HEK293T (cell line): ENCODE results near the gene GPR142.

ENCODE experiments used
- ARNT ChIP-seq: fragments of 450-650 bp; IDR thresholded peaks from 2 replicates; pipeline ENCODE4 v1.6.1; 2017; ENCODE audit warnings: mild to moderate bottlenecking
- BHLHE40 ChIP-seq: fragments of 450-650 bp; IDR thresholded peaks from 2 replicates; pipeline ENCODE4 v1.6.1; 2016; ENCODE audit warnings: mild to moderate bottlenecking, moderate library complexity, borderline replicate concordance
- CTBP1 ChIP-seq: fragments of 450-650 bp; IDR thresholded peaks from 2 replicates; pipeline ENCODE4 v1.6.1; 2016; ENCODE audit warnings: borderline replicate concordance
- ELF4 ChIP-seq: fragments of 450-650 bp; IDR thresholded peaks from 2 replicates; pipeline ENCODE4 v1.6.1; 2017; ENCODE audit warnings: antibody characterized with exemption
- FOXA1 ChIP-seq: fragments of 450-650 bp; IDR thresholded peaks from 2 replicates; pipeline ENCODE4 v1.6.1; 2016; ENCODE audit warnings: mild to moderate bottlenecking
- FOXK2 ChIP-seq: fragments of 450-650 bp; IDR thresholded peaks from 2 replicates; pipeline ENCODE4 v1.6.1; 2016; ENCODE audit warnings: mild to moderate bottlenecking
- FOXM1 ChIP-seq: fragments of 450-650 bp; IDR thresholded peaks from 2 replicates; pipeline ENCODE4 v1.6.1; 2017; ENCODE audit warnings: mild to moderate bottlenecking, borderline replicate concordance
- HDGF ChIP-seq: fragments of 450-650 bp; IDR thresholded peaks from 2 replicates; pipeline ENCODE4 v1.6.1; 2017; ENCODE audit warnings: antibody characterized with exemption, borderline replicate concordance
- L3MBTL2 ChIP-seq: fragments of 450-650 bp; conservative IDR thresholded peaks from 2 replicates; pipeline ENCODE4 v1.6.1; 2016; ENCODE audit warnings: mild to moderate bottlenecking
- LEF1 ChIP-seq: fragments of 450-650 bp; IDR thresholded peaks from 2 replicates; pipeline ENCODE4 v1.6.1; 2017; ENCODE audit warnings: mild to moderate bottlenecking, borderline replicate concordance
- SP1 ChIP-seq: fragments of 450-650 bp; IDR thresholded peaks from 2 replicates; pipeline ENCODE4 v1.6.1; 2017
- SUZ12 ChIP-seq: fragments of 450-650 bp; IDR thresholded peaks from 2 replicates; pipeline ENCODE4 v1.6.1; 2016; ENCODE audit warnings: mild to moderate bottlenecking
- ZNF384 ChIP-seq: fragments of 450-650 bp; IDR thresholded peaks from 2 replicates; pipeline ENCODE4 v1.6.1; 2016

DNA sequence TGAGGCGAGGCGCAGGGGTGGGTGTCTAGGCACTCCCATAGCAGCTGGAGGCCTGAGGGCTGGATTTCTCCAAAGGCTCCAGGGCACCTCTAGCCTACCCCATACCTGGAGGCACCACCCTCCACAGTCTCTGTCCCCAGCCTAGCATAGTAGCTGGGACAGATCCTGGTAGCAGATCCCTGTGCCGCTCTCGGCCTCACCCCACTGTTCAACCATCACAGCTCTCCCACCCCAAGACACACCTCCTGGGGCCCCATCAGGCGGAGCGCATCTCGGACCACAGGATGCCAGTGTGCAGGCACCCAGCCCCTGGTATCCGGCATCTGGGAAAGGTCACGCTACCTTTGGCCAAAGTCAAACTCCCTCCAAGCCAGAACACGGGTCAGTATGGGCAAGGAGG, 12.7 kb upstream of the GPR142 start:
- TF ChIP-seq FOXM1 (no peak), L3MBTL2 (no peak), ARNT (no peak), ELF4 (no peak), FOXA1 (no peak), SP1 (no peak), HDGF (no peak), FOXK2 (no peak), LEF1 (no peak), CTBP1 (no peak), BHLHE40 (no peak), SUZ12 (no peak), ZNF384 (no peak)
